Astrocyte of the cerebellum (primary cell): ENCODE data around the gene KCNA2.

Experiments
- DNase-seq: peaks from one replicate; pipeline ENCODE4 v3.0.0-alpha.2; 2011; ENCODE audit warnings: low read depth
- H3K4me3 ChIP-seq: 2 replicates; pipeline ENCODE4 v1.5.1; 2011; ENCODE audit warnings: mild to moderate bottlenecking, low read depth, low read length, moderate library complexity
- CTCF ChIP-seq: IDR thresholded peaks from 2 replicates; pipeline ENCODE4 v1.5.1; 2012; ENCODE audit warnings: low read length, low read depth, moderate library complexity, mild to moderate bottlenecking; ENCODE audit errors: missing control alignments
- in situ Hi-C: cut with HindIII; loops from 2 replicates; pipeline ENCODE4 v1.10.0; 2017; ENCODE audit warnings: low sequenced_read_pairs

The KCNA2 gene

GRCh38 chr1:110635434-110635833, 29.3 kb upstream of the KCNA2 start:
- no peak for DNase-seq
- in situ Hi-C loops: no loop called here
- no peak overlapping the region for H3K4me3 ChIP-seq
- TF ChIP-seq CTCF: no peak

- in situ Hi-C loops: no loop called here
- no peak for DNase-seq
These were observed 28.5 kb upstream of the KCNA2 start for GRCh38 chr1:110634455-110635311.

GRCh38 chr1:110634086-110634454, 27.9 kb upstream of the KCNA2 start:
- no peak for DNase-seq
- H3K4me3 ChIP-seq: no peak overlapping the region
- in situ Hi-C loops: no loop called here
- no peak for TF ChIP-seq CTCF

More at GRCh38 chr1:110634455-110635311, 28.5 kb upstream of the KCNA2 start:
- H3K4me3 ChIP-seq: no peak overlapping the region
- TF ChIP-seq CTCF: no peak

- in situ Hi-C loops: no loop called here
- H3K4me3 ChIP-seq: no peak overlapping the region
- TF ChIP-seq CTCF: no peak
- no peak for DNase-seq
These were observed 27.5 kb upstream of the KCNA2 start for GRCh38 chr1:110633646-110634030.

- H3K4me3 ChIP-seq: no peak overlapping the region
- TF ChIP-seq CTCF: no peak
- in situ Hi-C loops: no loop called here
- no peak for DNase-seq
These were observed 25.9 kb upstream of the KCNA2 start for GRCh38 chr1:110631836-110632620.

GRCh38 chr1:110630839-110631663, 24.9 kb upstream of the KCNA2 start:
- in situ Hi-C loops: no loop called here
- no peak for DNase-seq
- no peak overlapping the region for H3K4me3 ChIP-seq
- TF ChIP-seq CTCF: peak; percentile 84
